H1 (cell line): ENCODE measurements around the gene LHB. TPM values are rescaled to one million over a fixed set of nuclear protein-coding genes. Genes with fewer than 3 reads are reported as not detected.

Experiments
- CTCF ChIA-PET: fragments of 300-600 bp; sonication (Branson Sonifier 250); formaldehyde crosslinking; loops from one replicate; lab custom pipeline; 2021; ENCODE audit not compliant: partially characterized antibody; lab: Charles Lee
- POLR2A ChIA-PET: fragments of 300-600 bp; sonication (Branson Sonifier 250); formaldehyde crosslinking; loops from one replicate; lab custom pipeline; 2021; ENCODE audit warnings: inconsistent platforms; ENCODE audit not compliant: partially characterized antibody; lab: Charles Lee
- DNase-seq, 2 experiments: peaks; one replicate each; pipeline versions ENCODE4 v3.0.0 to v3.0.0-alpha.2; 2010 to 2022; ENCODE audit warnings: low spot score in 2 of 2, low read depth in 1 of 2, mixed read lengths in 1 of 2
- FAIRE-seq: peaks from 2 replicates; lab custom pipeline; 2011; peaks lifted over from hg19 to GRCh38; lab: Jason Lieb, UNC
- H2AFZ ChIP-seq: 2 replicates; pipeline ENCODE4 v1.8.1; 2012; ENCODE audit warnings: low read length, inconsistent platforms
- H2AK5ac ChIP-seq: 2 replicates; pipeline ENCODE4 v1.6.1; 2013; ENCODE audit warnings: low read depth, low read length
- H2BK120ac ChIP-seq: replicated peaks from 2 replicates; pipeline ENCODE3; 2013; ENCODE audit warnings: low read depth, low read length, inconsistent platforms
- H2BK12ac ChIP-seq: 2 replicates; pipeline ENCODE4 v1.6.1; 2013; ENCODE audit warnings: low read depth, low read length
- H2BK15ac ChIP-seq: 2 replicates; pipeline ENCODE4 v1.6.1; 2013; ENCODE audit warnings: low read length
- H2BK20ac ChIP-seq: 2 replicates; pipeline ENCODE4 v1.6.1; 2013; ENCODE audit warnings: low read length
- H2BK5ac ChIP-seq: 2 replicates; pipeline ENCODE4 v1.6.1; 2013; ENCODE audit warnings: low read depth, low read length
- H3K14ac ChIP-seq: 2 replicates; pipeline ENCODE4 v1.6.1; 2013; ENCODE audit warnings: inconsistent platforms; ENCODE audit not compliant: insufficient read length
- H3K18ac ChIP-seq: 2 replicates; pipeline ENCODE4 v1.6.1; 2013; ENCODE audit warnings: low read length; ENCODE audit errors: extremely low read depth
- H3K23ac ChIP-seq: 2 replicates; pipeline ENCODE4 v1.6.1; 2013; ENCODE audit warnings: inconsistent platforms; ENCODE audit not compliant: insufficient read length
- H3K23me2 ChIP-seq: 2 replicates; pipeline ENCODE4 v1.6.1; 2013; ENCODE audit warnings: low read depth, low read length
- H3K27ac ChIP-seq: 2 replicates; pipeline ENCODE4 v1.6.1; 2011; ENCODE audit warnings: low read depth, low read length, inconsistent platforms
- H3K27me3 ChIP-seq, 4 experiments: replicated peaks in 1 of 4; 1 replicate in 1 of 4; 2 replicates in 3 of 4; pipeline versions ENCODE4 v1.6.1 to v1.8.1; 2011 to 2013; ENCODE audit warnings: low read length in 3 of 4, mild to moderate bottlenecking in 3 of 4, inconsistent platforms in 2 of 4, mixed read lengths in 2 of 4, moderate library complexity in 1 of 4; ENCODE audit not compliant: control insufficient read depth in 3 of 4, insufficient read depth in 3 of 4; ENCODE audit errors: extremely low read depth in 1 of 4
- H3K36me3 ChIP-seq, 4 experiments: 2 replicates each; pipeline versions ENCODE4 v1.6.1 to v1.8.1; 2011 to 2013; ENCODE audit warnings: mild to moderate bottlenecking in 4 of 4, low read length in 3 of 4, moderate library complexity in 2 of 4, control low read depth in 1 of 4, inconsistent platforms in 1 of 4; ENCODE audit not compliant: insufficient read depth in 4 of 4, control insufficient read depth in 2 of 4
- H3K4ac ChIP-seq: replicated peaks from 2 replicates; pipeline ENCODE3; 2013; ENCODE audit warnings: low read length, low read depth, mixed read lengths, inconsistent platforms; ENCODE audit not compliant: insufficient read length
- H3K4me1 ChIP-seq, 4 experiments: replicated peaks in 1 of 4; 1 replicate in 1 of 4; 2 replicates in 3 of 4; pipeline versions ENCODE4 v1.6.1 to v1.8.1; 2011 to 2013; ENCODE audit warnings: low read length in 3 of 4, inconsistent platforms in 2 of 4, mixed read lengths in 1 of 4; ENCODE audit not compliant: insufficient read depth in 4 of 4, control insufficient read depth in 3 of 4
- H3K4me2 ChIP-seq, 2 experiments: 2 replicates each; pipeline versions ENCODE4 v1.6.1 to v1.8.1; 2011 to 2013; ENCODE audit warnings: low read depth in 2 of 2, low read length in 2 of 2, control low read depth in 1 of 2, inconsistent platforms in 1 of 2, mild to moderate bottlenecking in 1 of 2; ENCODE audit not compliant: insufficient read depth in 1 of 2
- H3K4me3 ChIP-seq, 4 experiments: fragments of 200-600, 300-600 bp in 1 of 4; sonication (generic), shearing (Covaris generic), sonication (Bioruptor Twin) in 1 of 4; 2 replicates each; pipeline versions ENCODE4 v1.5.1 to v1.8.1; 2011 to 2016; ENCODE audit warnings: low read length in 4 of 4, low read depth in 3 of 4, control low read depth in 2 of 4, inconsistent platforms in 2 of 4, mild to moderate bottlenecking in 2 of 4, mixed read lengths in 1 of 4, moderate library complexity in 1 of 4; ENCODE audit not compliant: insufficient read depth in 2 of 4; ENCODE audit errors: extremely low read depth in 1 of 4
- H3K56ac ChIP-seq: replicated peaks from 2 replicates; pipeline ENCODE3; 2013; ENCODE audit warnings: low read depth, mild to moderate bottlenecking, mixed read lengths, low read length, inconsistent platforms; ENCODE audit not compliant: insufficient read length
- H3K79me1 ChIP-seq: 2 replicates; pipeline ENCODE4 v1.6.1; 2013; ENCODE audit warnings: low read depth, low read length, control low read depth
- H3K79me2 ChIP-seq, 2 experiments: 2 replicates each; pipeline versions ENCODE4 v1.6.1 to v1.8.1; 2012 to 2013; ENCODE audit warnings: low read length in 2 of 2, mild to moderate bottlenecking in 2 of 2, inconsistent platforms in 1 of 2; ENCODE audit not compliant: insufficient read depth in 2 of 2, control insufficient read depth in 1 of 2
- H3K9ac ChIP-seq, 4 experiments: replicated peaks in 1 of 4; 1 replicate in 1 of 4; 2 replicates in 3 of 4; pipeline versions ENCODE4 v1.6.1 to v1.8.1; 2011 to 2013; ENCODE audit warnings: low read depth in 3 of 4, low read length in 3 of 4, control low read depth in 2 of 4, mild to moderate bottlenecking in 2 of 4, moderate library complexity in 2 of 4, inconsistent platforms in 1 of 4; ENCODE audit errors: extremely low read depth in 1 of 4
- H3K9me3 ChIP-seq, 2 experiments: 2 replicates each; pipeline versions ENCODE4 v1.6.1 to v1.8.1; 2012 to 2013; ENCODE audit warnings: mild to moderate bottlenecking in 2 of 2, moderate library complexity in 2 of 2, control low read depth in 1 of 2, inconsistent platforms in 1 of 2, low read depth in 1 of 2, low read length in 1 of 2, mixed read lengths in 1 of 2; ENCODE audit not compliant: insufficient read depth in 2 of 2
- H4K20me1 ChIP-seq, 2 experiments: replicated peaks in 1 of 2; 2 replicates each; pipeline versions ENCODE3 to v1.8.1; 2011 to 2013; ENCODE audit warnings: inconsistent platforms in 2 of 2, low read length in 2 of 2, mild to moderate bottlenecking in 1 of 2; ENCODE audit not compliant: insufficient read depth in 2 of 2, control insufficient read depth in 1 of 2
- H4K5ac ChIP-seq: 2 replicates; pipeline ENCODE4 v1.6.1; 2013; ENCODE audit warnings: low read length, low read depth, mixed read lengths, inconsistent platforms; ENCODE audit not compliant: insufficient read length
- H4K8ac ChIP-seq: 2 replicates; pipeline ENCODE4 v1.8.0; 2013; ENCODE audit warnings: mild to moderate bottlenecking, moderate library complexity, low read length, inconsistent platforms; ENCODE audit not compliant: insufficient read depth; ENCODE audit errors: extremely low read depth
- H4K91ac ChIP-seq: replicated peaks from 2 replicates; pipeline ENCODE3; 2013; ENCODE audit warnings: low read length, mixed read lengths, inconsistent platforms; ENCODE audit not compliant: insufficient read length
- CBX5 ChIP-seq: fragments of 300-800, 300-1000 bp; sonication (generic); IDR thresholded peaks from 2 replicates; pipeline ENCODE4 v1.7.1; 2016; ENCODE audit warnings: antibody characterized with exemption, low read length, low read depth
- CHD1 ChIP-seq: IDR thresholded peaks from 2 replicates; pipeline ENCODE4 v1.6.1; 2012; ENCODE audit warnings: low read depth, low read length, improper control_type of control experiment
- CREB1 ChIP-seq: IDR thresholded peaks from 2 replicates; pipeline ENCODE4 v1.6.1; 2012; ENCODE audit warnings: inconsistent platforms
- E2F6 ChIP-seq: IDR thresholded peaks from 2 replicates; pipeline ENCODE4 v1.6.1; 2012; ENCODE audit warnings: inconsistent platforms
- EZH2 ChIP-seq: fragments of 200-600 bp; sonication (generic); IDR thresholded peaks from 2 replicates; pipeline ENCODE4 v1.7.1; 2012; ENCODE audit warnings: low read depth, mild to moderate bottlenecking, moderate library complexity, low read length, inconsistent platforms; ENCODE audit not compliant: severe bottlenecking
- JUN ChIP-seq: IDR thresholded peaks from 2 replicates; pipeline ENCODE4 v1.6.1; 2011; ENCODE audit warnings: low read depth, mild to moderate bottlenecking, improper control_type of control experiment, low read length
- JUND ChIP-seq: IDR thresholded peaks from 2 replicates; pipeline ENCODE4 v1.6.1; 2011; ENCODE audit warnings: mild to moderate bottlenecking, improper control_type of control experiment, low read length
- MAX ChIP-seq: IDR thresholded peaks from 2 replicates; pipeline ENCODE4 v1.6.1; 2012; ENCODE audit warnings: inconsistent platforms
- SIN3A ChIP-seq, 2 experiments: IDR thresholded peaks in 1 of 2; conservative IDR thresholded peaks in 1 of 2; 2 replicates each; pipeline ENCODE4 v1.6.1; 2011 to 2012; ENCODE audit warnings: low read length in 2 of 2, improper control_type of control experiment in 1 of 2, low read depth in 1 of 2, mild to moderate bottlenecking in 1 of 2
- SP1 ChIP-seq: IDR thresholded peaks from 2 replicates; pipeline ENCODE4 v1.6.1; 2011; ENCODE audit warnings: low read depth, low read length
- SUZ12 ChIP-seq: fragments of 200-600 bp; sonication (generic); IDR thresholded peaks from 2 replicates; pipeline ENCODE4 v1.6.1; 2012; ENCODE audit warnings: mild to moderate bottlenecking, inconsistent platforms, low read length, moderate library complexity, mixed read lengths
- WGBS, 2 experiments: shearing (Covaris generic) in 1 of 2; methylation state at CpG; one replicate each; pipeline versions ENCODE4 v1.1.6 to v1.1.7; 2013 to 2015; ENCODE audit warnings: low lambda C conversion rate in 2 of 2, mixed read lengths in 2 of 2, inconsistent platforms in 1 of 2, low coverage in 1 of 2, missing lambda C conversion rate in 1 of 2; ENCODE audit not compliant: insufficient replicate concordance in 2 of 2, insufficient coverage in 1 of 2, insufficient read length in 1 of 2; ENCODE audit errors: extremely low coverage in 1 of 2, missing lambda C conversion rate in 1 of 2; 5-methylcytosine and 5-hydroxymethylcytosine counted together
- polyA plus RNA-seq, 7 experiments: library from polyadenylated mRNA; depleted of rRNA in 3 of 7; stranded (reverse) in 5 of 7; unstranded in 2 of 7; fragments of >200 nt in 5 of 7; fragments of 200-250 nt in 2 of 7; gene quantifications; 1 replicate in 5 of 7; 2 replicates in 1 of 7; 4 replicates in 1 of 7; pipeline versions ENCODE4 v1.2.1 to v1.2.3, GENCODE V29; 2011 to 2013; ENCODE audit warnings: missing spikeins in 2 of 7, mixed read lengths in 2 of 7
- total RNA-seq: library from RNA; stranded (reverse); fragmentation: NEBNext Ultra II Directional; extraction: Animal tissue kit (Norgen Biotek cat#: 25700); gene quantifications from 2 replicates; pipeline ENCODE4 v1.2.1, GENCODE V29; 2021

LHB gene
- total and polyA plus RNA-seq, 2 of the 8 experiments (the other 6 are each of a cell fraction or from before 2014, with no cell fraction given) = 0.53 TPM; not detected in 1

GRCh38 chr19:49056101-49056901, 39.4 kb upstream of the LHB start:
- FAIRE-seq = no peak
- no peak for TF ChIP-seq JUN
- TF ChIP-seq JUND = no peak
- TF ChIP-seq E2F6 = peak; percentile 73
- TF ChIP-seq CBX5 = no peak
- TF ChIP-seq SP1 = no peak
- TF ChIP-seq SIN3A (conservative IDR thresholded peaks at IDR 0.05 in 1 of 2, IDR thresholded peaks at IDR 0.05 in 1 of 2; ENCODE audit: low read depth in 1 of 2, low read length in 2 of 2) = no peak
- TF ChIP-seq SUZ12 = peak; percentile 79; the same call in 1 of the 2 replicates
- TF ChIP-seq CREB1 = 0 out of 2 replicates have a peak, but pooled peaks have one; percentile 22
- peak; percentile 80 for TF ChIP-seq MAX
- TF ChIP-seq EZH2 = peak; percentile 76
- no peak for TF ChIP-seq CHD1

More at GRCh38 chr19:49056101-49056901, 39.4 kb upstream of the LHB start:
- peaks cover 0 to 2% of the 10 kb centered on the region in 2 experiments for H4K20me1 ChIP-seq
- POLR2A ChIA-PET = interaction anchor here (0.6 to 1.2 kb wide), 2 partner anchors 39 to 42 kb away, joined by 3 read pairs; no protein-coding TSS in a partner anchor
- H2BK120ac ChIP-seq = no peak overlapping the region
- no peaks in the 10 kb centered on the region for H3K36me3 ChIP-seq
- peaks cover 10 to 48% (median 44%) of the 10 kb centered on the region in 4 experiments for H3K27me3 ChIP-seq
- no peak overlapping the region for H2BK15ac ChIP-seq
- H3K79me2 ChIP-seq = no peaks in the 10 kb centered on the region
- no peak overlapping the region; the same call in none of the 2 replicates for H3K18ac ChIP-seq
- no peaks in the 10 kb centered on the region for H3K79me1 ChIP-seq
- H3K23ac ChIP-seq = no peak overlapping the region
- 5% methylated on average over 54 of the region's 63 CpGs; no CpG with 5 or more reads in 1 of the 2 experiments for WGBS, 2 experiments
- H3K56ac ChIP-seq = no peak overlapping the region
- peak overlapping the region; percentile 68 for H4K8ac ChIP-seq
- no peak overlapping the region for H2AK5ac ChIP-seq
- H3K4me2 ChIP-seq = peak overlapping the region; percentile 80 to 83
- no peak overlapping the region for H2BK20ac ChIP-seq
- no peak overlapping the region for H3K27ac ChIP-seq
- no peak overlapping the region for H4K91ac ChIP-seq
- H3K9me3 ChIP-seq = no peaks in the 10 kb centered on the region
- CTCF ChIA-PET = interaction anchor here (0.8 to 1.2 kb wide), 2 partner anchors 13 to 166 kb away, joined by 3 read pairs; no protein-coding TSS in a partner anchor
- no peak overlapping the region for H2BK5ac ChIP-seq
- peak overlapping the region; percentile 81; the same call in 1 of the 2 replicates for H2AFZ ChIP-seq
- H3K23me2 ChIP-seq = peaks cover 6% of the 10 kb centered on the region; the same call in 1 of the 2 replicates
- no peak overlapping the region for H3K14ac ChIP-seq
- H3K9ac ChIP-seq = no peak overlapping the region; a peak in 1 of 7 replicates
- DNase-seq = peak in 1 of 2 experiments; percentile 89
- peaks cover 0 to 11% (median 9%) of the 10 kb centered on the region in 4 experiments; a peak in 6 of 7 replicates for H3K4me1 ChIP-seq
- H3K4me3 ChIP-seq = peak overlapping the region; percentile 36 to 64 (median 50)
- no peak overlapping the region for H2BK12ac ChIP-seq
- H4K5ac ChIP-seq = no peak overlapping the region
- no peak overlapping the region for H3K4ac ChIP-seq
